ENCODE results near the gene EEIG1.
"Not testable (repeated sequence)": the region's sequence is repeated elsewhere in the genome, so short reads cannot be mapped to it uniquely, and the experiment has no call there.

The EEIG1 gene

DNA sequence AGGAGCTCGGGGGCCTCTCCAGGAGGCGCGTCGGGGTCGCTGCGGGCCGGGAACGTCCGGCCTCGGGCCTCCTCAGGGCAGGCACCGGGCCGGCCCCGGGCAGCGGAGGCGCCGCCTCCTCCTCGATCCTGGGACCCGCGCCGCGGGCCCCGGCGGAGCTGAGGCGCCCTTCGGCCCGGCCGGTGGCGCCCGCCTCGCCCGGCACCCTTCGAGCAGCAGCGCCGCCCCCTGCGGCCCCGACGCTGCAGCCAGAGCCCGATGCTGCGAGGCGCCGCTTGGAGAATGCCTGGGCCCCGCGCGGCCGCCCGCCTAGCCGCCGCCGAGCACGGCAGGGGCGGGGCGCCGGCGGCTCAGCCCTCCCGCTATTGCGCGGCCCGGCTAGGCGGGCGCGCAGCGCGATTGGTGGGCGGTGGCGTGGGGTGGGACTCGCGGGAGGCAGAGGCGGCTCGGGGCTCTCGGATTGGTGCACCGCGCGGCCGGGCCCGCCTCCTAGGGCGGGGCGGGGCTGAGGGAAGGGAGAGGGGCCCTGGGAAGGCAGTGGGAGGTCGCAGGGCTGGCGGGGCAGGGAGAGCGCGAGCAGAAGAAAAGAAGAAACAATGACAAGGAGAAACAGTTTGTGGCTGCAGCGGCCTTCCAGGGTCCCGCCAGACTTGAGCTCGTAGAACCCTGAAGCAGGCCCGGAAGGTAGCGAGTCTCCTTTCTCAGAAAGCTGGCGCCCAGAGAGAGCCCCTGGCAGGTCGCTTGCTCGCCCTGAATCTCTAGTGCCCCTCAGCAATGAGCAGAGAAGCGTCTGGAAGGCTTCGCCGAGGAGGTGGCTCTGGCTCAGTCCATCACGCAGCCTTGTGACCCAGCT is at the start of gene EEIG1:
Gene EEIG1 (minus strand): TSS at position 284 of the 853 bp plus-strand sequence. CDS start 852 bp downstream, outside the sequence.
- peak; percentile 88 for DNase-seq (ENCODE audit: low spot score)

DNA sequence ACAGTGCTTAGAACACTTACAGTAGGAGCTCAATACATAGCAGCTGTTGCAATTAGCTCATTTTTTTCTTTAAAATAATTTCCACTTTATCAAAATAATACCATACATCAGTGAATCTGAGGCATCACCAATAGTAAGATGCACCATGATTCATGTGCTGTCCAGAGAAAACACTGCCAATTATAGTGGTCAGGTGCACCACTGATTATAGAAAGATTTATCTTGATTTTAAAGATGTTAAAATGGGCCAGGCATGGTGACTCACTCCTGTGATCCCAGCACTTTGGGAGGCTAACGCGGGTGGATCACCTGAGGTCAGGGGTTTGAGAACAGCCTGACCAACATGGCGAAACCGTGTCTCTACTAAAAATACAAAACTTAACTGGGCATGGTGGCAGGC is 46.9 kb upstream of the EEIG1 start:
- DNase-seq (ENCODE audit: low spot score), result no peak

DNA sequence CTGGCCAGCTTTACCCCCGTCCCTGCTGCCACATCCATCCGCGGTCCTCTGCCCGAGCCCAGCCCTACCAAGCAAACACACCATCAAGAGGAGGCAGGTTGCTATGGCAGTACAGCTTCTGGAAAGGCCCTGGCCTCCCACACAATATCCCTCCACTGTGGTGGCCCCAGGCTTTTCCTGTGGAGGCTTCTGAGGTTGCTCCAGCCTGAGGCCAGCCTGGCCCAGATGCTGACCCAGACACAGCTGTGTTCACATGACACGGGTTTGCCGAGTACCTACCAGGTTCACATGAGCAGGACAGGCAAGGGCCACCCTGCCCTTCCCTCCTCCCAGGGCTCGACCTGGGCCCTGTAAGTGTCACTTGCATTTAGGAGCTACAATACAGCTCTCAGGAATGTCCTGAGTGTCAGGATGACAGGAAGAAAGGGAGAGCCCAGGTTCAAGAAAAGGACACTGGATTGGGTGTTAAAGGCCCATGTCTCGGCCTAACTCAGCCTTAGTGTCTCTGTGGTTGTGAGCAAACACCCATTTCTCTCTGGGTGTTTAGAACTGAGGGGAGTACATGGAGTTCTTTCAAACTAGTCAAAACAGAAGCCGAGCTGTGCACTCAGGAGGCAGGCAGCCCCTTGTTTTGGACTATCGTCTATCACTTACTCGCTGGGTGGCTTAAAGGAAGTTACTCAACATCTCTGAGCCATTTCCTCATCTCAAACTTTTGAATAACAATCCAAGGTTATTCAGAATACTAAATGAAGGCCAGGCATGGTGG is 46.2 kb upstream of the EEIG1 start:
- DNase-seq (ENCODE audit: low spot score), result peak; percentile 21

DNA sequence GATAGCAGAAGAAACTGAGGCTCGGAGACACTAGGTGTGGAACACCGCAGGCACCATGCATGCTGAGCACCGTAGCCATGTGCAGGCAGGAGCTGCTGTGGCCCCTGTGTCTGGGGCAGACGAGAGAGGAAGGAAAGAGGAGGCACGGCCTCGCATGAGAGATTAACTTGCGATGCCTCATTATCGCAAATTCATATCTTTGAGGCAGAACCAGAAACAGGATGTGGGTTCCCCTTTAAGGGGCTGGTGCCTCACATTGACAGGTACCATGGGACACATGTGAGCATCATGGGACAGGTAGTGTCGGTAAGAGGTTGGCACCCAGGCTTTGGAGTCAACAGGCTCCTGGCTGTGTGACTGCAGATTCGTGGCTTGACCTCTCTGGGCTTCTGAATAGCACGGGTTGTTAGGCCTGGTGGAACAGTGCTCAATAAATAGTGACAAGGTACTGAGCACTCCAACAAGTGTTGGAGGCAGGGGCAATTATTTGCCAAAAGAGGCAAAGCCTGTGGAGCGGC is 45.5 kb upstream of the EEIG1 start:
- DNase-seq (ENCODE audit: low spot score), result no peak

DNA sequence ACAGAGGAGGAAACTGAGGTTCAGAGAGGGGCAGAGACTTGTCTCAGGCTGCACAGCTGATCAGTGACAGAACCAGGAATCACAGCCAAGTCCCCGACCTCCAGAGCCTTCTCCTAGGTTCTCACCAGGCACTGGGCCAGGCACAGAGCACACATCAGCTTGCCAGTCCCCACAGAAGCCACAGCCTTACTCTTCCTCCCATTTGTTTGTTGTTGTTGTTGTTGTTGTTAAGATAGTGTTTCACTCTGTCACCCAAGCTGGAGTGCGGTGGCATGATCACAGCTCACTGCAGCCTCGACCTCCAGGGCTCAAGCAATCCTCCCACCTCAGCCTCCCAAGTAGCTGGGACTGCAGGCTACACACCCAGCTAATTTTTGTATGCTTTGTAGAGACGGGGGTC is 44.9 kb upstream of the EEIG1 start:
- no peak for DNase-seq (ENCODE audit: low spot score)

DNA sequence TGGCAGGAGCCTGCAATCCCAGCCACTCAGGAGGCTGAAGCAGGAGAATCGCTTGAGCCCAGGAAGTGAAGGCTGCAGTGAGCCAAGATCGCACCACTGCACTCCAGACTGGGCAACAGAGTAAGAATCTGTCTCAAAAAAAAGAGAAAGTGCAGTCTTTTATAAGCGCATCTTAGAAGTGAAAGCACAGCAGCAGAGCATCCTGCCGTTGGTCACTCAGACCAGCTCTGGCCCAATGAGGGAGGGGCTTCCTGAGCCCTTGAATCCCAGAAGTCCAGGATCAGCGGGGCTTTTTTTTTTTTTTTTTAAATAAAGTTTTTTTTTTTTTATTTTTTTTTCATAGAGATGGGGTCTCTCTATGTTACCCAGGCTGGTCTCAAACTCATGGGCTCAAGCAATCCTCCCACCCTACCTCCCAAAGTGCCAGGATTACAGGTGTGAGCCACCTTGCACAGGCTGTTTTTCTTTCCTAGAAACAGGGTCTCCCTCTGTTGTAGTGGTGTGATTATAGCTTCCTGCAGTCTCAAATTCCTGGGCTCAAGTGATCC is 44.0 kb upstream of the EEIG1 start:
- DNase-seq (ENCODE audit: low spot score), result no peak

DNA sequence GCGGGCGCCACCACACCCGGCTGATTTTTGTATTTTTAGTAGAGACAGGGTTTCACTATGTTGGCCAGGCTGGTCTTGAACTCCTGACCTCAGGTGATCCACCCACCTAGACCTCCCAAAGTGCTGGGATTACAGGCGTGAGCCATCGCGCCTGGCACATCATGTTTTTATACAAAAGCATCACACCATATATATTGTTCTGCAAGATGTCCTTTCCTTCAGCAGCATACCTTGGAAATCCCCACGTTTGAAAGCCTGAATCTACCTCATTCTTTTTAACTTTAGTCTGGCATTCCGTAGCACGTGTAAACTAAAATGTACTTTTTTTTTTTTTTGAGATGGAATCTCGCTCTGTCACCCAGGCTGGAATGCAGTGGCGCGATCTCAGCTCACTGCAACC is 42.9 kb upstream of the EEIG1 start:
- not testable (repeated sequence) for DNase-seq (ENCODE audit: low spot score)

DNA sequence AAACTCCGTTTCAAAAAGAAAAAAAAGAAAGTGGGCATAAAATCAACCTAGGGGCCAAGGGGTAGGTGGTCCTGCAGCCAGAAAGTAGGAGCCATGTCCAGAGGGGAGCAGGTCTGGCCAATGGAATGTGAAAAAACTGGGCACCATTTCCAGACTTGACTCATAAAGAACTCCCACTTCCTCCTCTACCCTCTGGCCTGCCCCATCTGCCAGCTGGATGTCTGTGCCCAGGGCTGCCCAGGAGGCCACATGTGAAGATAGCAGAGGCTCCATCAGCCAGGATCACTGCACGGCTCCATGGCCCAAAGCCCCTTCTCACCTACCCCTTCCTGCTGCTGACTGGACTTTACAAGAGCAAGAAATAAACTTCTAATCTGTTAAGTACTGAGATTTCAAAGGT is 42.1 kb upstream of the EEIG1 start:
- no peak for DNase-seq (ENCODE audit: low spot score)

DNA sequence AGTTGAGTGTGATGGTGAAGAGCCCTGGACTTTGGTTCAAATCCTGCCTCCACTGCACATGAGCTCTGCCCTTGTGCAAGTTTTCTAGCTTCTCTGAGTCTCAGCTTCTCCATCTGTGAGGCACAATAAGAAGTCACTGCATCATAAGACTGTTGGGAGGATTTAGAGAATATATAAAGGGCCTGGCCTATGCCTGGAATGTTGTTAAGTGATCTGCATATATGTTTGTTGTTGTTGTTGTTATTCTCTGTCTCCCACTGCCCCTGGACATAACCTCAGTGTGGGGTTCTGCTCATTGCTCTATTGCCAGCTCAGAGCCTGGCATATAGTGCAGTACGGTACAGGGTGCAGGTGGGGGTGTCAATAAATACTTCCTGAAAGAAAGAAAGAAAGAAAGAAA is 40.3 kb upstream of the EEIG1 start:
- no peak for DNase-seq (ENCODE audit: low spot score)

DNA sequence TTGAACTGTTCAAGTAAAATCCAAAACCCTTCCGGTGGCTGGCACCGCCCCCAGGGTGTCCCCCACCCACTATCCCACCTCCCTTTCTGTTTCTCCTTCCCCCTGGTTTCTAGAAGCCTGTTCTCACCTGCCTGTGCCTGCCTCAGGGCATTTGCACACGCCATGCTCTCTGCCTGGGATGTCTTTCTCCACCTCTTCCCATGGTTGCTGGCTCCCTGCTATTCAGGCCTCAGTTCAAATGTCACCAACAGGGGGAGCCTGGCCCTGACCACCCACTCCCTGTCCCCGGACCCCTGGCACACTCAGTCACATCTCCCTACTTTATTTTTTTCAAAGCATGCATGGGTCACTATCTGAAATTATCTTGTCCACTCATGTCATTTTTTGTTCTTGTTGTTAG is 39.9 kb upstream of the EEIG1 start:
- no peak for DNase-seq (ENCODE audit: low spot score)

DNA sequence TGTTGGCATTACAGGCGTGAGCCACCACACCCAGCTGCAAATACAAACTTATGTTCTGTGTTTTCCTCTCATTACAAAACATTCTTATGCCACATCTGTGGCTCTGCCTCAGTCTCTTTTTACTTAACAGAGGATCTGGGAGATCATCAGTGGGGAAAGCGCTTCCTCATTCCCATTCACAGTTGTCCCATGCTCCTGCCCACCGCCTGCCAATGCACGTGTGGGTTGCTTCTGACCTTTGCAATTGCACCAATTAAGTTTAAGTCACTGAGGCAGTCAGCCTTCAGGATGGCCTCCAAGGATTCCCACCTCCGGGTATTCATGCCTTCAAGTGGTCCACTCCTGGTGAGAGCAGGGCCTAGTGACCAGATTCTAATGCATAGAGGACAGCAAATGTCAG is 34.9 kb upstream of the EEIG1 start:
- DNase-seq (ENCODE audit: low spot score), result no peak

DNA sequence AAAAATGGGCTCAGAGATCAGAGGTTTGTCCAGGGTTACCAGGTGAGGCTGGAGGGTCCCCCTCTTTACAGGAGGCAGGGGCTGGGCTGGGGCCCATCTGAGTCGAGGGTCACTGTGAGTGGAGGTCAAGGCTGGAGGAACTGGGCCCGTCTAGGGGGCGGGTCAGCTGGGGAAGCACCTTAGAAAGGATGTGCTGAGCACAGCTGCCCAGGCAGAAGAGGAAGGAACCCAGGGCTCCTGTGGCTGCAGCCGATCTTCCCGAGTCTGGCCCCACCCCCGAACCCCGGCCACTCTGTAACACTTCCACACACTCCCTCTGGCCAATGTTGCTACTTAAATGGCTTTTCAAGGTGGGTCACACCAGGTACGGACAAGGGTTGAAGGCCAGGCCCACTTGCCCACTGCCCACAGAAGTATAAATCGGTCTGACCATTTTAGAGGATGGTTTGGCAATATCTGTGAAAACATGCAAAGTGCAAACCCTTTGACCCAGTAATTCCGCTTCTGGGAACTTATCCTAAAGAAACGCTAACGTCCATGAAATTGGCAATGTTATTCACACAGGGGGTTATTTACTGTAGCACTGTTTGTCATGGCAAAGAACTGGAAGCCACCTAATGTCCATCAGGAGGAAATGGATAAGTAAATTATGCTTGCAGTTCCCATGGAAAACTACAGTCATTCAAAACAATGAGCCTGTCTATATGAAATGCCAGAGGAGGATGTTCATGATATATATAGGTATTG is 30.5 kb upstream of the EEIG1 start:
- no peak for DNase-seq (ENCODE audit: low spot score)

DNA sequence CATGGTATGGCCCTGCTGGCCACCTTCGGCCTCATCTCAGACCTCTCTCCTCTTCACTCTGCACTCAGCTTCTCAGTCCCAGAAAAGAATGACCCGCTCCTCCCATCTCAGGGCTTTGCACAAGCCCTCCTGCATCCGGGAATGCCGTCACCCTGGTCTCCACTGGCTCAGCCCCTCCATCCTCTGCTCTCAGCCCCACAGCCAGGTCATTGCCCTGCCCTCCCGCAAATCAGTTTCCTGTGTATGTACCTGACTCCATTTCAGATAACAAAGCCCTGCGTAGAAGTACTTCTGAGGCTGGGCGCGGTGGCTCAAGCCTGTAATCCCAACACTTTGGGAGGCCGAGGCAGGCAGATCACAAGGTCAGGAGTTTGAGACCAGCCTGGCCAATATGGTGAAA is 28.9 kb upstream of the EEIG1 start:
- DNase-seq (ENCODE audit: low spot score), result no peak

DNA sequence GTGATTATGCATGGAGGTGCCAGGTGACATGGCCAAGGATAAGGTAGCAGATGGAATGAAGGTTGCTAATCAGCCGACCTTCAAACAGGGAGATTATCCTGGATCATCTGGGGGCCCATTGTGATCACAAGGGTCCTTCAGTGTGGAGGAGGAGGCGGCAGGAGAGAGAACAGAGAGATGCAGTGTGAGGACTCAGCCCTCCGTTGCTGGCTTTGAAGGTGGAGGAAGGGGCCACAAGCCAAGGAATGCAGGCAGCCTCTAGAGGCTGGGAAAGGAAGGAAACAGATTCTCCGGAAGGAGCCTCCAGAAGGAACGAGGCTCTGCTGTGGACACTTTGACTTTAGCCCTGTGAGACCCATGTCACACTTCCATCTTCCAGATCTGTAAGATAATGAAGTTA is 27.4 kb upstream of the EEIG1 start:
- DNase-seq (ENCODE audit: low spot score), result no peak

DNA sequence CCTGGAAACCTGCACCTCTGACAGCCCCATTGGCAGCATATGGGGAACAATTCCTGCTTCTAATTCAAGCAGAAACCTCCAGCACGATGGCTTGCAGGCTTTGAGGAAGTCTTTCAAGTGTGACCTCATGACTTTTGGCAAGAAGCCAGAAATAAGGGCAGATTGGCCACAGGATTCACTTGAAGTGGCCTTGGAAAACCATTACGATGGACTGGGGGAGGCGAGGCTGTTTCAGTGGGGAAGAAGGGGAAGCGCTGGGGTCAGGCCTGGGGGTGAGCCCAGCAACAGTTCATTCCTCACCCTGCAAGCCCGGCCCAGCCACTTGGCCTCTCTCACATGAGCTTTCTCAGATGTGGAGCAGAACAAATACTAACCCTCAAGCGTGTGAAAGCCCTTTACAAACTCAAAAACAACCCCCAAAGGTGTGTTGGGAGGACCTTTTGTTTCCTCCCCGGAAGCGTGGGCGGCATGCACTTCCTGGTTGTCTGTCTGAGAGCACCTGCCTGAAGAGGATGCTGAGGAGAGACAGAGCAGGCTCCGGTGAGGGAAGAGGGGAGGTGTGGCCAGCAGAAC is 26.9 kb upstream of the EEIG1 start:
- peak; percentile 83 for DNase-seq (ENCODE audit: low spot score)

DNA sequence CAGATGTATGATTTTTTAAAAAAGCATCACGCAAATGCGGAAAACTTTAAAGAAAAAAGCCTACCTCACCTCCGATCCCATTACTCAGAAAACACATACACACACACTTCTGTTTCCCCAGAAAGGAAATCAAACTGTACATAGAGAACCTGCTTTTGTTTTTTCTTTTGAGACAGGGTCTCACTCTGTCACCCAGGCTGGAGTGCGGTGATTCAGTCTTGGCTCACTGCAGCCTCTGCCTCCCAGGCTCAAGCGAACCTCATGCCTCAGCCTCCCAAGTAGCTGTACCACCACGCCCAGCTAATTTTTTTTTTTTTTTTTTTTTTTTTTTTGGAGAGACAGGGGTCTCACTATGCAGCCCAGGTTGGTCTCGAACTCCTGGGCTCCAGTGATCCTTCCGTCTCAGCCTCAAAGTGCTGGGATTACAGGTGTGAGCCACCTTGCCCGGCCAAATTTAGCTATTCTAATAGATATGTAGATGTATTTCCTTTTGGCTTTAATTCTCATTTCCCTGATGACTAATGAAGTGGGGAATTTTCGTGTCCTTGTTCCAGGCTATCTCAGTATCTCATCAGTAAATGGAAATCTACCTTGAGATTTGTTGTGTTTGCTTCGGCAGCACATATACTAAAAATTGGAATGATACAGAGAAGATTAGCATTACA is 25.7 kb upstream of the EEIG1 start:
- peak; percentile 38 for DNase-seq (ENCODE audit: low spot score)

DNA sequence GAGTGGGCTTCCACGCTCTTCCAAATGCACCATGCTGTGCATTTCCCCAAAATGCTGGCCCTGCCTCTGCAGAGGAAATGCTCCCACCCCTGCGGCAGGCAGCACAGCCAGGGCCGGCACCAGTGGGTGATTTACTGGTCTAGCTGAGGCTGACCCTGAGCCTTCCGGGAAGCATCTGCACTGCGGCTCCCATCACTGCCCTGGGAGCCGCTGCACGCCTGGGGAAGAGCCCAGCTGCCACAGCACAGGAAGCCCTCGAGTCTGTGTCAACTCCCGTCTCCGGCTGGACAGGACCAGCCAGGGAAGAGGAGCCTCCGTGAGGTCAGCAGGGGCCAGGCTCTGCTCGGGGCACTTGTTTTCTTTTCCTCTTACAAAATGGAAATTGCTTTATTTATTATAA is 25.1 kb upstream of the EEIG1 start:
- DNase-seq (ENCODE audit: low spot score), result no peak

DNA sequence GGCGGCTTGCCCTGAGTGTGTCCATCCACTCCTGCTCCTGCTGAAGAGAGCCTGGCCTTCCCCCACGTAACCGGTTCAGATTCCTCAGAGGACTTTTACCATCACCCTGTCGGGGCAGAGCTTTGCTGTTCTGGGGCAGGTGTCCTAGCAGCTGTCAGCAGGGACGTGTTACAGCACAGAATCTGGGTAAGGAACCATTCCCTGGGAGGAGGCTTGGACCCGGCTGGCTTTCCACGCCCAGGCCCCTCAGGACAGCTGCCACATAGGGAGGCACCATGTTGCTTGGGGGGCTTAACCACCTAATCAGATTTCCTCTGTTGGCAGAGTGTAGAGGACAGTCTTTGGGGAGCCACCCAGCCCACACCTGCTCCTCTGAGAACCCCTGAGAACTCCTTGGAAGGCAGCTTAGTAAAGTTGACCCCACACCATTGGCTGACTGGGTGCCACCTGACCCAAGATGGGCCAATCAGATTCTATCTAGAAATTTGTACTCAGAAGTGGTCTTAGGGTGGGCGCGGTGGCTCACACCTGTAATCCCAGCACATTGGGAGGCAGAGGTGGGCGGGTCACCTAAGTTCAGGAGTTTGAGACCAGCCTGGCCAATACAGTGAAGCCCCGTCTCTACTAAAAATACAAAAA is 23.3 kb upstream of the EEIG1 start:
- no peak for DNase-seq (ENCODE audit: low spot score)

DNA sequence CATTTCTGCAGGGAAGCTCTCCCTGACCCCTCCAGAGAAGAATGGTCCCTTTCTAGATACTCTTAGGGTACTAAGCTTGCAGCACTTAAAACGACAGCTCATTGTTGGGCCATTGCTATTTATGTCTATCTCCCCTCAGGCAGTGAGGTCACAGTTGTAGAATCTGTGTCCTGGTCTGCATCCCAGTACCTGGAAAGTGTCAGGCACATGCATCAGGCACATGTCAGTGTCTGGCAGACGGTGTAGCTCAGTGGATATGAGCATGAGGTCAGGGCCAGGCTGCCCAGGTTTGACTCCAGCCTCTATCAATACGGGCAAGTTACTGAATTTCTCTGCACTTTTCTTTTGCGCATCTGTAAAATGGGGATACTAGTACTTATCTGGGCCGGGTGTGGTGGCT is 22.2 kb upstream of the EEIG1 start:
- DNase-seq (ENCODE audit: low spot score), result no peak

DNA sequence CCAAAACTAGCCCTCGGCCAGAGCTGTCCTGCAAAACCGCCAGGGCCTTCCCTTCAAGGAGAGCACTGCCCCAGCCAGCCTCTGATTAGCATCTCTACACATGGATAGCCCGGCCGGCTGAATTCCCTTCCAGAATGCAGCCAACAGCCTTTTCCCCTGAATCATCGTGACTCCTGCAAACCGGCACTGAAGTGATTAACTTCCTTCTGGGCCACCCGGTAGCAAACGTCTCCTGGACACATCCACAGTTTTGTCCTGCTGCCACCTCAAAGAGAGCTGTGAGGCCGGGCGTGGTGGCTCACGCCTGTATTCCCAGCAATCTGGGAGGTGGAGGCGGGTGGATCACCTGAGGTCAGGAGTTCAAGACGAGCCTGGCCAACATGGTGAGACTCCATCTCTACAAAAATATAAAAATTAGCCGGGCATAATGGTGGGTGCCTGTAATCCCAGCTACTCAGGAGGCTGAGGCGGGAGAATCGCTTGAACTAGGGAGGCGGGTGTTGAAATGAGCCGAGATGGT is 21.1 kb upstream of the EEIG1 start:
- peak; percentile 62 for DNase-seq (ENCODE audit: low spot score)

Measured in SW480 (cell line).